ENCODE results near the gene ST6GALNAC5.

DNA sequence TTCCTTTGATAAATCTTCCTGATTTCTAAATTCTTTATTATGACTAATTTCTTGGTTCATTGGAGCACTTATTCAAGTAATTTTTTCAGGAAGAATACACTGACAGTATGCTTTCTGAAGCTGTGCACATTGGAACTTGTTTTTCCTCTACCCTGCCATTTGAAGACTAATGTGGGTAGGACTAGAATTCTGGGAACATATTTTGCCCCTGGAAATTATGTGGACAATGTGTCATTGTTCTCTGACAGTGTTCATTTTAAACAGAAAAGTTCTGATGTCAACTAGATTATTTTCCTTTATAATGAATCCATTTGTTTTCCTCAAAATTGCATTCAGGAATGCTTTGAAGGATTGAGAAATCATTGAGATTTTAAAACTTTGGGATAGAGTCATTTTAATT is 34.8 kb upstream of the ST6GALNAC5 start:
- TF ChIP-seq, protein P1, sequence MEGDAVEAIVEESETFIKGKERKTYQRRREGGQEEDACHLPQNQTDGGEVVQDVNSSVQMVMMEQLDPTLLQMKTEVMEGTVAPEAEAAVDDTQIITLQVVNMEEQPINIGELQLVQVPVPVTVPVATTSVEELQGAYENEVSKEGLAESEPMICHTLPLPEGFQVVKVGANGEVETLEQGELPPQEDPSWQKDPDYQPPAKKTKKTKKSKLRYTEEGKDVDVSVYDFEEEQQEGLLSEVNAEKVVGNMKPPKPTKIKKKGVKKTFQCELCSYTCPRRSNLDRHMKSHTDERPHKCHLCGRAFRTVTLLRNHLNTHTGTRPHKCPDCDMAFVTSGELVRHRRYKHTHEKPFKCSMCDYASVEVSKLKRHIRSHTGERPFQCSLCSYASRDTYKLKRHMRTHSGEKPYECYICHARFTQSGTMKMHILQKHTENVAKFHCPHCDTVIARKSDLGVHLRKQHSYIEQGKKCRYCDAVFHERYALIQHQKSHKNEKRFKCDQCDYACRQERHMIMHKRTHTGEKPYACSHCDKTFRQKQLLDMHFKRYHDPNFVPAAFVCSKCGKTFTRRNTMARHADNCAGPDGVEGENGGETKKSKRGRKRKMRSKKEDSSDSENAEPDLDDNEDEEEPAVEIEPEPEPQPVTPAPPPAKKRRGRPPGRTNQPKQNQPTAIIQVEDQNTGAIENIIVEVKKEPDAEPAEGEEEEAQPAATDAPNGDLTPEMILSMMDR (IDR thresholded peaks at IDR 0.05) = no peak
- TF ChIP-seq POLR2AphosphoS5 (IDR thresholded peaks at IDR 0.05) (no peak), POLR2A (IDR thresholded peaks at IDR 0.05) (no peak)

All from breast epithelium (tissue), 3 donors.